GM10248 (cell line): ENCODE data around the gene COL6A1.

Source experiments
- CTCF ChIA-PET: fragments of 300-600 bp; sonication (Branson Sonifier 250); formaldehyde crosslinking; extraction: SDS; loops from one replicate; lab custom pipeline; 2021; ENCODE audit warnings: antibody characterized with exemption; lab: Yijun Ruan, JAX
- POLR2A ChIA-PET: fragments of 350-650 bp; sonication (Branson Sonifier 250); formaldehyde crosslinking; extraction: SDS; loops from one replicate; lab custom pipeline; 2020; ENCODE audit warnings: antibody characterized with exemption; lab: Yijun Ruan, JAX
- DNase-seq: peaks from one replicate; pipeline ENCODE4 v3.0.0; 2012; ENCODE audit errors: extremely low spot score
- CTCF ChIP-seq: IDR thresholded peaks from 2 replicates; pipeline ENCODE4 v1.5.1; 2012; ENCODE audit warnings: mild to moderate bottlenecking, low read depth; ENCODE audit errors: extremely low read depth, missing control alignments, control extremely low read depth

Gene COL6A1

GRCh38 chr21:46020581-46020980 is 39.0 kb downstream of the COL6A1 start:
- TF ChIP-seq CTCF: no peak
- no peak for DNase-seq
- CTCF ChIA-PET: no interaction called here
- POLR2A ChIA-PET: no interaction called here

GRCh38 chr21:46021398-46021797 is 39.8 kb downstream of the COL6A1 start:
- POLR2A ChIA-PET: no interaction called here
- CTCF ChIA-PET: no interaction called here
- TF ChIP-seq CTCF: no peak
- DNase-seq: no peak

- DNase-seq: no peak
- CTCF ChIA-PET: no interaction called here
- TF ChIP-seq CTCF: no peak
- POLR2A ChIA-PET: no interaction called here
Observed at GRCh38 chr21:46021978-46022544, 40.5 kb downstream of the COL6A1 start.

DNA sequence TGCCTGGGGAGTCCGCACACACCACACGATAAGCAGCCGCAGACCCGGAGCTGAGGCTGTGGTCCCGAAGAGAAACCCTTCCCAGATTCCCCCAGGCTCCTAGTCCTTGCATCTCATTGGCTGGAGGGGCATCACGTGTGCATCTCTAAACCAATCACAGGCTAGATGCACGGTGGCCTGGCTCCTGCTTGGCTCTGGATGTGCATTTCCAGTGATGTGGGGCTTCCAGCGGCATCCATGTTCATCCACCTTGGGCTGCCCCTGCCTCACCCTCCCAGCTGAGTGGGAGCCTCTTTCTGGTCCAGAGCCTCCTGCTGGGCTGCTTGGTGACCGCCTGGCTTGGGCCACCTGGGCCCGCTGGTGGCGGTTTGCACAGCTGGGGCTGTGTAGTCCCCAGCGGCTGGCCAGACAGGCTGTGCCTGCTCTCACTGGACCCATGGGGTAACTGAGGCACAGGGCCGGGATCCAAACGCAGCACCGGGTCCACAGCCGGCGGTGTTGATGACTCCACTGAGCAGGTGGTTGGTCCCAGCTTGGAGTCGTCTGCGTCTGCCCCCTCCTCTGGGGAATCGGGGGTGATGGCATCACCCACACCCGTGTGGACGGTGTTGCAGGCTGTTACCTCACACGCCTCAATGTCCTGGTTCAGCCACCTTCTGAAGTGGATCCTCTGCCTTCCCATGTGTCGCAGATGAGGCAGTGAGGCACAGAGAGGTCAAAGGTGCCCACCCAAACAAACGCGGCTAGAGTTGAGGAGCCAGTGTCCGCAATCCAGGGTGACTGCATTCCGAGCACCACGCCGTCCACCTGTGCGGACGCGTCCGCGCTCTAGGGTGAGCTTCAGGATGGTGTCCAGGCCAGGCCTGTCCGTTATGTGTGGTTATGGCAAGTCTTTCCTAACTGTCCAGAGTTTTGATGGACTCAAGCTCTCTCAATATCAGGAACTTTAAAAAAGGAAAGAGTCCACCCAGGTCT is 41.3 kb downstream of the COL6A1 start:
- CTCF ChIA-PET: no interaction called here

GRCh38 chr21:46023555-46023954 is 42.0 kb downstream of the COL6A1 start:
- CTCF ChIA-PET: no interaction called here

More for the DNA sequence above, 41.3 kb downstream of the COL6A1 start:
- POLR2A ChIA-PET: no interaction called here
- DNase-seq: no peak
- TF ChIP-seq CTCF: no peak

More at GRCh38 chr21:46023555-46023954, 42.0 kb downstream of the COL6A1 start:
- POLR2A ChIA-PET: interaction anchor here (0.5 kb wide), 1 partner anchor 42 kb away, joined by 6 read pairs; no protein-coding TSS in a partner anchor
- no peak for DNase-seq
- no peak for TF ChIP-seq CTCF
